ENCODE results near the gene LTBP2. TPM values are rescaled to one million over a fixed set of nuclear protein-coding genes. Genes with fewer than 3 reads are reported as not detected.

LTBP2 gene
- total and polyA plus RNA-seq, 2 experiments from 2014 or later, result 2.0 to 5.4 TPM

- Histone ChIP-seq H3K4me3 (no peak overlapping the region), H3K9me3 (ENCODE audit: low read depth) (no peaks in the 10 kb centered on the region), H3K27me3 (no peaks in the 10 kb centered on the region), H3K4me1 (ENCODE audit: low read depth) (peaks cover 36% of the 10 kb centered on the region), H3K27ac (peak overlapping the region; percentile 57), H3K36me3 (no peaks in the 10 kb centered on the region)
- peak in 1 of 2 donors; percentile 68 for DNase-seq (ENCODE audit: low read depth in 1 of 2, low spot score in 1 of 2)
- no peak for TF ChIP-seq CTCF (IDR thresholded peaks at IDR 0.05; ENCODE audit: low read depth, low read length)
Observed at GRCh38 chr14:74599321-74599761, 12.7 kb downstream of the LTBP2 start.

GRCh38 chr14:74596741-74597450, 15.1 kb downstream of the LTBP2 start:
- TF ChIP-seq CTCF (IDR thresholded peaks at IDR 0.05; ENCODE audit: low read depth, low read length), result no peak
- Histone ChIP-seq H3K4me1 (ENCODE audit: low read depth) (peaks cover 47% of the 10 kb centered on the region), H3K9me3 (ENCODE audit: low read depth) (no peaks in the 10 kb centered on the region), H3K27ac (no peak overlapping the region), H3K4me3 (no peak overlapping the region), H3K36me3 (no peaks in the 10 kb centered on the region), H3K27me3 (no peaks in the 10 kb centered on the region)
- peak in 1 of 2 donors; percentile 86 for DNase-seq (ENCODE audit: low read depth in 1 of 2, low spot score in 1 of 2)

- H3K4me3 ChIP-seq, result no peak overlapping the region
- peaks cover 56% of the 10 kb centered on the region for H3K4me1 ChIP-seq (ENCODE audit: low read depth)
- H3K27me3 ChIP-seq, result no peaks in the 10 kb centered on the region
- H3K9me3 ChIP-seq (ENCODE audit: low read depth), result no peaks in the 10 kb centered on the region
- DNase-seq (ENCODE audit: low read depth in 1 of 2, low spot score in 1 of 2), result peak in 1 of 2 donors; percentile 86
- TF ChIP-seq CTCF (IDR thresholded peaks at IDR 0.05; ENCODE audit: low read depth, low read length), result no peak
- H3K27ac ChIP-seq, result peak overlapping the region; percentile 46
- no peaks in the 10 kb centered on the region for H3K36me3 ChIP-seq
Observed at GRCh38 chr14:74595006-74595735, 16.9 kb downstream of the LTBP2 start.

GRCh38 chr14:74594606-74595005, 17.4 kb downstream of the LTBP2 start:
- peaks cover 56% of the 10 kb centered on the region for H3K4me1 ChIP-seq (ENCODE audit: low read depth)
- TF ChIP-seq CTCF (IDR thresholded peaks at IDR 0.05; ENCODE audit: low read depth, low read length), result no peak
- peak overlapping the region; percentile 46 for H3K27ac ChIP-seq

GRCh38 chr14:74594029-74594428, 18.0 kb downstream of the LTBP2 start:
- Histone ChIP-seq H3K4me1 (ENCODE audit: low read depth) (peaks cover 50% of the 10 kb centered on the region), H3K27ac (peak overlapping the region; percentile 67), H3K27me3 (no peaks in the 10 kb centered on the region), H3K36me3 (no peaks in the 10 kb centered on the region), H3K9me3 (ENCODE audit: low read depth) (no peaks in the 10 kb centered on the region), H3K4me3 (no peak overlapping the region)
- DNase-seq (ENCODE audit: low read depth in 1 of 2, low spot score in 1 of 2), result no peak
- TF ChIP-seq CTCF (IDR thresholded peaks at IDR 0.05; ENCODE audit: low read depth, low read length), result no peak

More at GRCh38 chr14:74594606-74595005, 17.4 kb downstream of the LTBP2 start:
- no peaks in the 10 kb centered on the region for H3K9me3 ChIP-seq (ENCODE audit: low read depth)
- no peak for DNase-seq (ENCODE audit: low read depth in 1 of 2, low spot score in 1 of 2)
- no peak overlapping the region for H3K4me3 ChIP-seq
- no peaks in the 10 kb centered on the region for H3K36me3 ChIP-seq
- no peaks in the 10 kb centered on the region for H3K27me3 ChIP-seq
